IMR-90 (cell line): ENCODE measurements around the gene CTRL.

ENCODE experiments used
- BHLHE40 ChIP-seq: fragments of 150-350 bp; IDR thresholded peaks from 2 replicates; pipeline ENCODE4 v1.6.1; 2016; ENCODE audit warnings: mild to moderate bottlenecking, low read depth, low read length
- POLR2A ChIP-seq: IDR thresholded peaks from 2 replicates; pipeline ENCODE4 v1.6.1; 2012; ENCODE audit warnings: mild to moderate bottlenecking, low read depth, low read length

DNA sequence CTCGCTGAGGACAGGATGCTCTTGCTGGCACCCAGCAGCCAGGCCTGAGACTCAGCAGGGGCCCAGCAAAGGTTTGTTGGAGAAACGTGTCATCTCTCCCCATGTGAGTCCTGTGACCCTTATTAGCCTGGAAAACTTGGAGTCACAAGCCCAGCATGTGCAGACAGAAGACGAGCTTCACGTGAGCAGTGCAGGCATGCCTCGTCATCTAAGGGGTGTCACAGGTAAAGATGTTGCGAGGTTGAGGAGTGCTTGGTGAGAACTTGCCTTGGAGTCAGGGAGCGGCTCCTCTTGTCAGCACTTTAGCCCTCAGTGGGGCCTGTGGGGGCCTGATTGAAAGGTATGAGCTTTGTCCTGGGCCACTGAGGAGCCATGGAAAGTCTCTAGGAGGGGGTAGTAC, 2.1 kb upstream of the CTRL start:
- no peak for TF ChIP-seq POLR2A
- no peak for TF ChIP-seq BHLHE40
